Stimulated activated CD4-positive, alpha-beta T cell treated with anti-CD3 and anti-CD28 coated beads, Interleukin-4, amount 100 ng/mL, for 48 hours (primary cell): ENCODE measurements around the gene ANKRD10.
"Not testable (repeated sequence)": the region's sequence is repeated elsewhere in the genome, so short reads cannot be mapped to it uniquely, and the experiment has no call there.

Source experiments
- DNase-seq, 2 donors: peaks; one replicate each; pipeline ENCODE4 v3.0.0-alpha.2; 2020; ENCODE audit warnings: low read depth in 2 of 2

Gene ANKRD10

DNA sequence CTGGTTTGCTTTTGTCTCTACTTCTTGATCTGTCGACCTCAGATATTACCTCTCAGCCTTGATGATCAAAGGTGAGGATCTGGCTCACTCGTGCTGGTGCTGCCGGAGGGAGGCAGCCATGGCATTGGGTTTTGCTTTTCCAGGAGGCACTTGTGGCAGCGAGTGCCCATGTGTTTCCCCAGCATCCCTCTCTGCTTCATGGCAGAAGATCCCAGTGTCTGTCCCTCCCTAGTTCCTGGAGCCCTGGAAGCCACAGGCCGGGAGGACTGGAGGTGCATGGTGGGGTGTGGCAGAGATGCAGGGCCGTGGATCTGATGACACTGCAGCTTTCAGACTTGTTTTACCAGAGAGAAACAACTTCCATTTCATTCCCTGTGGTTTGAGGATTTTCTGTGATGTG, 47.5 kb downstream of the ANKRD10 start:
- no peak for DNase-seq

DNA sequence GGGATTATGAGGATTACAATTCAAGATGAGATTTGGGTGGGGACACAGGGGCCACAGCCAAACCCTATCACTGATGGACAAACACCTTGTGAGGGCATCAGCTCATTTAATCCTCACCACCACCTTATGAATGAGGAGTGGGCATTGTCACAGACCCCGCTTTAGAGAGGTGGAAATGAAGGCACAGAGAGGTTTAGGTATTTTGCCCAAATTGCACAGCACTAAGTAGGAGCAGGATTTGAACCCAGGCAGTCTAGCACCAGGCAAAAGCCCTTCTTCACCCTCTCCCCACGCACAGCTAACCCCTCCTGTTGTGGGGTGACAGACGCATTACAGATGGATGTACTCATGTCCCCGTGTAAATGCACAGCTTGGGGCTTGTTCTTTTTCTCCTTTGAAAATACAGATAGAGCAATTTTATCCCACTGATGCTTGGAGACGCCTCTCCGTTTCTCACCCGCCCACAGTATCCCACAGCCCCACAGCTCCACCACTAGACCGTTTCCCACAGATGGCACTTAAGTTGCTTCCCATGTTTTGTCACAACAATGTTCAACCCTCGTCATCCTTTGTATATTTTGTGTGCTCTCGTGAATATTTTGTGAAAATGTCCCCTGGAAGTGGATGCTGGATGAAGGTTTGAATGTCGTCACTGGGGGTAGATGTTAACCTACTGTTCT, 48.2 kb downstream of the ANKRD10 start:
- DNase-seq = no peak

- DNase-seq = no peak
These were observed 51.2 kb downstream of the ANKRD10 start for GRCh38 chr13:110863685-110864084.

- no peak for DNase-seq
These were observed 53.9 kb downstream of the ANKRD10 start for GRCh38 chr13:110860983-110861382.

DNA sequence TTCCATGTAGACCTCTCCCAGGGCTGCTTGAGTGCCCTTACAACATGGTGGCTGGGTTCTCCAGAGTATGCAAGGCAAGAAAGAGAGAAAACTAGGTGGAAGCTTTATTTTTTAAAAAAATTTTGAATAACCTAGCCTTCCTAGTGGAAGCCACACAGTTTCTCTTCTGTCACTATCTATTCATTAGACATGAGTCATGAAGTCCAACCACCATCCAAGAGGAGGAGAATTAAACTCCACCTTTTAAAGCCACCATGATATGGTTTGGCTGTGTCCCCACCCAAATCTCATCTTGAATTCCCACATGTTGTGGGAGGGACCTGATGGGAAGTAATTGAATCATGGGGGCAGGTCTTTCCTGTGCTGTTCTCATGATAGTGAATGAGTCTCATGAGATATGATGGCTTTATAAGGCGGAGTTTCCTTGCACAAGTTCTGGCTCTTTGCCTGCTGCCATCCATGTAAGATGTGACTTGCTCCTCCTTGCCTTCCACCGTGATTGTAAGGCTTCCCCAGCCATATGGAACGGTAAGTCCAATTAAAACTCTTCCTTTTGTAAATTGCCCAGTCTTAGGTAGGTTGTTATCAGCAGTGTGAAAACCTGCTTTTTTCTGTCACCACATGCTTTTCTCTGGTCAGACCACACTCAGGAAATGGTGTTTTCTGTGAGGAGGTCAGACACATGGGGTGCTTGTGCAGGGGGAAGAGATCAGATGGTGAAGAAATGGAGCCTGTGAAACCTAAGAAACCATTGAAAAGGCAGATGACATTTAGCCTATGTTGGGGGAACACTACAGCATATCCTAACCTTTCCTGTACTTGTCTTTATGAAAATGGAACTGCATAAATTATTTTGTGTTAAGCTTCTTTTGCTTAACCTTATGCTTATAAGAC, 57.7 kb downstream of the ANKRD10 start:
- DNase-seq = no peak

- DNase-seq = no peak
These were observed 59.5 kb downstream of the ANKRD10 start for GRCh38 chr13:110855363-110855762.

- DNase-seq = no peak
These were observed 60.0 kb downstream of the ANKRD10 start for GRCh38 chr13:110854866-110855265.

DNA sequence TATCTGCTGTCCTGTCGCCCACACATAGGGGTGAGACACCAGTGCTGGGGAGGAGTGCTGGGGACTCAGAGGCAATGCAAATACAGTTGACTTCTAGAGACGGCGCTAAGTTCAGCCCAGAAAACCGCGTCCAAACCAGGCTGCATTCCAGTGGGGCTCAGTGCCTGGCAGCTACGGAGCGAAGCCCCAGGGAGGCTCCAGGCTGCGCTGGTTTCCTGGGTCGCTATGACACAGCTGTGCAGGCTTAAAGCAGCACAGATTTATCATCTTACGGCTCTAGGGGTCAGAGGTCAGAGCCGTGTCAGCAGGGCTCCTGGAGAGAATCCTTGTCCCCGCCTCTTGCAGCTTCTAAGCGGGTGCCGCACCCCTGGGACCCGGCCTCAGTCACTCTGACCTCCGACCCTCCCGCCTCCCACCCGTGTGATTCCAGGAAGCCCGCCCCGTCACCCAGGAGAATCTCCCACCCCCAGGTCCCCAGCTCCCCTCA, 61.6 kb downstream of the ANKRD10 start:
- no peak for DNase-seq

DNA sequence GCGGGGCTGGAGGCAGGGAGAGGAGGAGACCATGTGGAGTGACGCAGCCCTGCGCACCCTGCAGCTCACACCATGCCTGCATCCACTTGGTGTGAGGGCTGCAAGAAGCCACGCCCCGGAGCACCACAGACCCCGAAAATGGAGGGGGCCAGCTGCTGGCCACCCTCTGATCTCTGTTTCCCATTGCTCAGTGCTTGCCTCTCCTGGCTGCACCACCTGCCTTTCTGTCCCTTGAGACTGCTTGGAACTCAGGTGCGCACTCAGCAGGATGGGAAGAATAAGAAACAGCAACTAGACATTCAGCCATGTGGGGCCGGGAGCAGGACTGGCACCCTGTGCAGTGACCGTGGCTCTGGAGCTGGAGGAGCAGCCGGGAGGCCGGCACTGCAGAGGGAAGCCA, 64.0 kb downstream of the ANKRD10 start:
- no peak for DNase-seq

DNA sequence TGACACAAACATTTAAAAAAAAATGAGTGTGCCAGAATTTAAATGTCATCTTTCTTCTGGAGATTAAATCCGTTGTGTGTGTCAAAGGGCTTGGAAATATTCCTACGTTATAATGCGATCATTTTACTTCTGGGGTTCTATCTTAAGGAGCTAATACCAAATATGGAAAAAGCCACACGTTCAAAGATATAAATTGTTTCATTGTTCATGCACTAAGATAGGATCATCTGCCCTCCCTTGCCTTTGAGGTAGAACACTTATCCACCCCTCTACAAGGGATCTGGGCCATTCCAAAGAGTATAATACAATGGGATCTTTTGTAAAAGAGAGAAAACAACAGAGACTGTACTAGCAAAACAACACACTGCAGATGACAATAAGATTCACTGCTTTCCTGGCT, 64.9 kb downstream of the ANKRD10 start:
- no peak for DNase-seq

- no peak for DNase-seq
These were observed 69.3 kb downstream of the ANKRD10 start for GRCh38 chr13:110845520-110845919.

DNA sequence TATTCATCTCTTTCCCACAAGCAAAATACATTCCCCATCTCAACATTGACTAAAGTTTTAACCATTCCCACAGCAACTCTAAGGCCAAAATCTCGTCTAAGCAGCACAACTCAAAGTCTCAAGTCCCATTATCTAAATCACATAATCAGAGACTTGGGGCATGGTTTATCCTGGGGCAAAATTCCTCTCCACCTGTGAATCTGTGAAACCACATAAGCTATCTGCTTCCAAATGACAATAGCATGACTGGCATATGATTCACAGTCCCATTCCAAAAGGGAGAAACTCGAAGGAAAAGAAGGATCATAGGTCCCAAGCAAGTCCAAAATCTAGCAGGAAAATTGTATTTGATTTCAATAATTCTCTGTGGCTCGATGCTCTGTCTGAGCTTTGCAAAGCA, 73.0 kb downstream of the ANKRD10 start:
- DNase-seq = no peak

GRCh38 chr13:110841406-110841805, 73.5 kb downstream of the ANKRD10 start:
- DNase-seq = no peak

DNA sequence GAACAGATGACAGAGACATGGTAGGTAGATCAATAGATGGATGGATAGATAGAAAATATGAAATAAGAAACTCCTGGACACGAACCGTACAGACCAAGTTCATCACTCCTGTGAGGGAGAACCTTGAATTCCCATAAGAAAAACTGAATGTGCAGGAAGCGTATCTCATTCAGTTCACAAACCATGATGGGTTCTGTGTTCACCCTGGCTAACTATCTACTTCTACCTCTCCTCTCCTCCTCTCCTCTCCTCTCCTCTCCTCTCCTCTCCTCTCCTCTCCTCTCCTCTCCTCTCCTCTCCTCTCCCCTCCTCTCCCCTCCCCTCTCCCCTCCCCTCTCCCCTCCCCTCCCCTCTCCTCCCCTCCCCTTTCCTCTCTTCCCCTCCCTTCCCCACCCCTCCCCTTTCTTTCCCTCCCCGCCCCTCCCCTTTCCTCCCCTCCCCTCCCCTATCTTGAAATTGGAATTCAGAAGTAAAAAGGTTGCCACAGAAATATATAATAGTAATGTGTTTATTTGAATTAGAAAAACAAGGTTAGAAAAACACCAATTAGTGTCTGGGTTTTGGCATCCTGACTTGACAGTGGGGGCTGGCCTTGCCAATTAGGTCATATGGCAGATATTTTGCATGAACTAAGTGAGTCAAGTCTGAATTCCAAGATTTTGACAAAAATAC, 75.9 kb downstream of the ANKRD10 start:
- no peak for DNase-seq

DNA sequence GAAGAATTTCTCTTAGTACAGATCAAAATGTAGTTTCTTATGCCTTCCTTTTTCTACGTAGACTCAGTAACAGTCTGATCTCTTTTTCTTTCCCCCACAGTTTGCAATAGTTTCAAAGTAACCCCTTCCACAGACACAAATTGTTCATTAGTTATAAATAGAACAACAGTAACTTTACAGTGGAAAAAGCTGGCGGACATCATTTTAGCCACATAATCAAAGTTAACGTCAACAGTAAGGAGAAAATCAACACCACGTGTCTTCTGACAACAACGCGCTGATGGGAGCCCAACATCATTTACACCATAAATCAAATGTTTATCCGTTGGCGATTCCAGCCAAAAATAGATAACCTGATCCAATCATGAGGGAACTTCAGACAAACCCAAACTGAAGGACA, 76.8 kb downstream of the ANKRD10 start:
- DNase-seq = no peak

- not testable (repeated sequence) for DNase-seq
These were observed 77.3 kb downstream of the ANKRD10 start for GRCh38 chr13:110837397-110838061.

DNA sequence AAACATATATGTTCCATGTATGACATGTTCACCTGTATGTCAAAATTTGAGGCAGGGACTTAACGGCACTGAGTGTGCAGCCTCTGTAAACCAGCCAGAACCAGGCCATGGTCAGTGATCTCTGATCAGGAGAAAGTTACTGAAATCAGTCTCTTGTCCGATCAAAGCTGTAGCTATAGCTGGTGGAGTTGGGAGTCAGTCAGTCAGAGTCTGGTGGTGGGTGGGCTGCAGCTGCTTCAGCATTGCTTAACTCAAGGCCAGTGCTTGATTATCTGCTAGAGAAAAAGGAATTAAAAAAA, 78.3 kb downstream of the ANKRD10 start:
- no peak for DNase-seq

DNA sequence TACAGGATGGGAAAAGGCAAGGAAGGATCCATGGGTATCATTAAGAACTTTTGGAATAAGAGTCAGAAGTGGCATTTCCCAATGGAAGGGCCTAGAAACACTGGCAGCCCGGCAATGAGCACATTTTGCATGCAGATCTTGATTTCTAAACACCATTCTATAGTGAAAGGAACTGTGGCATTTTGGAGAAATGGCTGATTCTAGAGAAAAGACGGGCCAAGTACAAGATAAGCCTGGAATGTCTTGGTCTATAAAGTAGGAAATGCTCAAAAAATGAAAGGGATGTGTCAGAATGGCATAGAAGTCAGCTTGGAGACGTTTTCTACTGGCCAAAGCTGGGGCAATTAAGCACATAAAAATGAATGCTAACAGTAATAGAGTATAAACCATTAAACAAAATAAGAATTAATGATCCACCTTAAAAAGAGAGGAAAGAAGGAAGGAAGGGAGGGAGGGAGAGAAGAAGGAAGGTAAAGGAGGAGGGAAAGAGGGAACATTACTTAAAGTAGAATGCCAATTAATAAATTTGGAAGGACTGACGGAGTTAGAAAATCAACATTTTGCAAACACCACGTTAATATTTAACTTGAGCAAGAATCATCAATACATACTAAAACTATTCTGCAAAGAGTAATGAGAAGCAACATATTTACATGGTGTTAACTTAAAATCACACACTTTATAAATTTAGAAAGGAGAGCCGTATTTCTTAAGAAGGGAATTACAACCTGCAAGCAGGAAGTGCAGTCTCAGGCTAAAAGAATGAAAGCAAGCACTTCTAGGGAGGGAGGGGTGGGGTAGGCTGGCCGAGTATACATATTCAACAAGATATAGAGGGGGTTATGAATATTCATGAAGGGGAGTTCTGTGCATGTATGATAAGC, 78.9 kb downstream of the ANKRD10 start:
- DNase-seq = no peak

- no peak for DNase-seq
These were observed 80.3 kb downstream of the ANKRD10 start for GRCh38 chr13:110834572-110834971.

DNA sequence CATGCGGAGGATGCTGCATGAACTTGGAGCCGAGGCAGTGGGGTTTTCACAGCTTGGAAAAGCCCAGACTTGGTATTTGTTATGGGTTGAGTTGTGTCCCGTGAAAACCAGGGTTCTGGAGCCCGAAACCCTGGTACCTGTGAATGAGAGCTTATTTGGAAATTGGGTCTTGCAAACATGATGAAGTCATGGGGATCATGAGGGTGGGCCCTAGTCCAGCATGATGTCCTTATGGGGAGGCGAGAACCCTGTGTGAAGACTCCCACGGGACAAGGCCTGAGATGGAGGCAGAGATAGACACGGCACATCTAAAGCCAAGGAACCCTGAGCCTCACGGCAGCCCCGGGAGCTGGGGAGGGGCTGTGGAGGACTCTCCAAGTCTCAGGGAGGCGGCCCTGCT, 82.3 kb downstream of the ANKRD10 start:
- no peak for DNase-seq

DNA sequence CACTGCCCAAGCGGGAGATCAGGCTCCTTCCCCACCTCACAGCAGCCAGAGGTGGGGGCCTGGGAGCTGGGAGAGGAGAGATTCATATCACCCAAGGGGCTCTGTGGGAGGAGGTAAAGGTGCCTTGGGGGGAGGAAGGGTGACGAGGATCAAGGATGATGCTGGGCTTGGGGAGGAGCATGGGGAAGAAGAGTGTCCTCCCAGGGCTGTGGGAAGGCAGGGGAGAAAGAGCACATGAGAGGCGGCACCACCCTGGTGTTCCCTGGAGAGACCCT, 82.7 kb downstream of the ANKRD10 start:
- no peak for DNase-seq
